HepG2 (cell line): ENCODE results near the gene SIGLEC1. TPM values are rescaled to one million over a fixed set of nuclear protein-coding genes. Genes with fewer than 3 reads are reported as not detected.
A peak's percentile ranks its signal among the peaks of the same experiment; 100 is the strongest.

Experiments used
- ATAC-seq: fragments of 200-7000 bp; cut with Tn5 transposase; 3 replicates; pipeline ENCODE4 v1.9.1; 2020; ENCODE audit warnings: mild to moderate bottlenecking, moderate library complexity
- BruUV-seq: library from RNA; stranded (reverse); fragments of 400-500 nt; replicated peaks from 2 replicates; lab custom pipeline; 2021; lab: Mats Ljungman, UMichigan
- CTCF ChIA-PET: fragments of 300-600 bp; formaldehyde crosslinking; extraction: SDS; loops from one replicate; lab custom pipeline; 2021; ENCODE audit warnings: low total read pairs, inconsistent platforms, low intra/inter-chr PET ratio; lab: Yijun Ruan, JAX
- POLR2A ChIA-PET: fragments of 350-600 bp; sonication (Branson Sonifier 250); formaldehyde crosslinking; loops from one replicate; lab custom pipeline; 2020; ENCODE audit warnings: antibody characterized with exemption, inconsistent platforms; lab: Yijun Ruan, JAX
- DNase-seq: peaks from one replicate; pipeline ENCODE4 v3.0.0-alpha.2; 2015; ENCODE audit warnings: low spot score
- FAIRE-seq: peaks from 3 replicates; lab custom pipeline; 2011; peaks lifted over from hg19 to GRCh38; lab: Jason Lieb, UNC
- H2AFZ ChIP-seq: one replicate; pipeline ENCODE4 v1.6.1; 2011; ENCODE audit warnings: low read length, inconsistent platforms
- H3K27ac ChIP-seq: fragments of 300-600 bp; 3 replicates; pipeline ENCODE4 v1.8.0; 2011; ENCODE audit warnings: mixed run types, mild to moderate bottlenecking, mixed read lengths, low read length, inconsistent platforms; ENCODE audit not compliant: insufficient read depth; ENCODE audit errors: extremely low read length
- H3K27me3 ChIP-seq, 2 experiments: fragments of 200-600 bp in 1 of 2; 2 replicates in 1 of 2; 3 replicates in 1 of 2; pipeline versions ENCODE4 v1.6.0 to v1.8.0; 2011; ENCODE audit warnings: low read length in 2 of 2, mild to moderate bottlenecking in 2 of 2, moderate library complexity in 2 of 2, inconsistent platforms in 1 of 2; ENCODE audit not compliant: insufficient read depth in 2 of 2, control insufficient read depth in 1 of 2
- H3K36me3 ChIP-seq, 2 experiments: fragments of 200-600 bp in 1 of 2; replicated peaks in 1 of 2; 2 replicates in 1 of 2; 3 replicates in 1 of 2; pipeline versions ENCODE4 v1.5.1 to v1.8.0; 2011; ENCODE audit warnings: low read length in 2 of 2, inconsistent platforms in 1 of 2; ENCODE audit not compliant: insufficient read depth in 2 of 2, control insufficient read depth in 1 of 2
- H3K4me1 ChIP-seq: 2 replicates; pipeline ENCODE4 v1.5.1; 2012; ENCODE audit warnings: low read length, inconsistent platforms; ENCODE audit not compliant: insufficient read depth
- H3K4me2 ChIP-seq: 2 replicates; pipeline ENCODE4 v1.6.0; 2011; ENCODE audit warnings: low read depth, low read length, inconsistent platforms
- H3K4me3 ChIP-seq, 3 experiments: fragments of 200-600 bp in 1 of 3; sonication (generic), shearing (Covaris generic) in 1 of 3; replicated peaks in 1 of 3; 2 replicates each; pipeline ENCODE4 v1.5.1; 2011 to 2016; ENCODE audit warnings: low read length in 3 of 3, inconsistent platforms in 2 of 3, low read depth in 2 of 3, mild to moderate bottlenecking in 2 of 3, control low read depth in 1 of 3, mixed read lengths in 1 of 3; ENCODE audit not compliant: insufficient read depth in 1 of 3
- H3K79me2 ChIP-seq: one replicate; pipeline ENCODE4 v1.6.1; 2011; ENCODE audit warnings: low read length, inconsistent platforms; ENCODE audit not compliant: insufficient read depth
- H3K9ac ChIP-seq: 2 replicates; pipeline ENCODE4 v1.6.0; 2011; ENCODE audit warnings: mild to moderate bottlenecking, low read depth, low read length, inconsistent platforms; ENCODE audit not compliant: insufficient read depth
- H3K9me3 ChIP-seq: 2 replicates; pipeline ENCODE4 v1.5.1; 2012; ENCODE audit warnings: mild to moderate bottlenecking, low read length
- H4K20me1 ChIP-seq: 2 replicates; pipeline ENCODE4 v1.6.0; 2011; ENCODE audit warnings: inconsistent platforms, mild to moderate bottlenecking, low read length, moderate library complexity; ENCODE audit not compliant: insufficient read depth
- GABPA ChIP-seq, 2 experiments: IDR thresholded peaks; 2 replicates each; pipeline ENCODE4 v1.6.1; 2011 to 2016; ENCODE audit warnings: low read depth in 2 of 2, low read length in 1 of 2, missing biosample characterization in 1 of 2, missing genetic modification characterization in 1 of 2
- NCOA1 ChIP-seq: sonication (generic); formaldehyde crosslinking; IDR thresholded peaks from 2 replicates; pipeline ENCODE4 v1.9.0; 2021; ENCODE audit warnings: missing genetic modification reagents
- NFKBIZ ChIP-seq: IDR thresholded peaks from 2 replicates; pipeline ENCODE4 v1.6.1; 2018; ENCODE audit warnings: missing genetic modification reagents, missing compliant biosample characterization
- SKI ChIP-seq: fragments of 450-650 bp; IDR thresholded peaks from one replicate; pipeline ENCODE4 v1.6.1; 2018; ENCODE audit warnings: mild to moderate bottlenecking; ENCODE audit not compliant: partially characterized antibody
- STAT5B ChIP-seq: sonication (generic); formaldehyde crosslinking; IDR thresholded peaks from 2 replicates; pipeline ENCODE4 v1.4.0; 2020; ENCODE audit warnings: missing genetic modification reagents
- ZNF619 ChIP-seq: sonication (generic); formaldehyde crosslinking; IDR thresholded peaks from 2 replicates; pipeline ENCODE4 v1.4.0; 2020; ENCODE audit warnings: mild to moderate bottlenecking, missing genetic modification reagents
- ZNF629 ChIP-seq: sonication (generic); formaldehyde crosslinking; conservative IDR thresholded peaks from 2 replicates; pipeline ENCODE4 v1.5.0; 2020; ENCODE audit warnings: missing genetic modification reagents
- WGBS: methylation state at CpG from one replicate; pipeline ENCODE4 v1.1.6; 2017; ENCODE audit warnings: low lambda C conversion rate; 5-methylcytosine and 5-hydroxymethylcytosine counted together
- in situ Hi-C: cut with HindIII; loops from 2 replicates; pipeline ENCODE4 v1.10.0; 2017; ENCODE audit warnings: low pct_unique_long_range_greater_than_20kb; ENCODE audit not compliant: extremely low pct_ligation_motif_present
- intact Hi-C: fragments of 100-400 bp; cut with micrococcal nuclease; formaldehyde crosslinking; loops from one replicate; pipeline ENCODE4 v1.10.0; 2022; ENCODE audit not compliant: unreplicated experiment
- polyA plus RNA-seq, 8 experiments: library from polyadenylated mRNA; depleted of rRNA in 3 of 8; stranded (reverse) in 7 of 8; unstranded in 1 of 8; fragments of >200 nt; fragmentation: Illumina TruSeq in 4 of 8; extraction: Trizol in 4 of 8; gene quantifications; 2 replicates each; pipeline versions ENCODE4 v1.2.1 to v1.2.3, GENCODE V29; 2011 to 2016; ENCODE audit warnings: low read depth in 4 of 8, missing spikeins in 1 of 8, mixed read lengths in 1 of 8; ENCODE audit not compliant: insufficient read depth in 1 of 8
- total RNA-seq, 5 experiments: library from RNA; depleted of rRNA; stranded (reverse); fragments of >200 nt; fragmentation: Illumina TruSeq; extraction: Trizol; gene quantifications; 2 replicates each; pipeline ENCODE4 v1.2.3, GENCODE V29; 2016; ENCODE audit warnings: low read depth in 1 of 5
- TF ChIP-seq, protein P1 (sequence below): sonication (generic); formaldehyde crosslinking; IDR thresholded peaks from 2 replicates; pipeline ENCODE4 v1.4.0; 2020; ENCODE audit warnings: mild to moderate bottlenecking, missing genetic modification reagents
- TF ChIP-seq, protein P2 (sequence below): sonication (generic); formaldehyde crosslinking; IDR thresholded peaks from 2 replicates; pipeline ENCODE4 v1.4.0; 2020; ENCODE audit warnings: missing genetic modification reagents, borderline replicate concordance

The SIGLEC1 gene
- total and polyA plus RNA-seq, 2 of the 13 experiments (the other 11 are each of a cell fraction or from before 2014, with no cell fraction given) = 0.01 TPM; not detected in 1

DNA sequence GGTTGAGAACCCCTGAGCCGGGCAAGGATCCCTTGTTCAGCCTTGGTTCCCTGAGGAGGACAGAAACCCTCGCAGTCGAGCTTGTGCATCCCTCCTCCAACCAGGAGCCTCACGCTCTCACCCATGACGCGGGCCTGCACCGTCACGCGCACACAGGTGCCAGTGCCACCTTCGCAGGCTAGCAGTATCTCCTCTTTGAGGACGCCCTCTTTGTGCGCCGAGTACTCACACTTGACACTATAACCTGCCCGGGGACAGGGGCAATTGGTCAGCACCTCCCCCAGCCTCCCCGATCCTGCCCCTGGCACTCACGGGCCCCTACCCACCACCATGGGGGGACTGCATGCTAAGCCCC, 41.9 kb upstream of the SIGLEC1 start:
- FAIRE-seq = no peak
- in situ Hi-C loops = no loop called here
- Histone ChIP-seq H3K27ac (no peak overlapping the region), H3K36me3 (peaks cover 29 to 33% of the 10 kb centered on the region in 2 experiments; a peak in 4 of 5 replicates), H3K4me1 (peaks cover 10% of the 10 kb centered on the region), H3K9ac (no peak overlapping the region), H4K20me1 (no peaks in the 10 kb centered on the region), H2AFZ (no peak overlapping the region), H3K4me3 (no peak overlapping the region), H3K27me3 (0 out of 5 replicates have a peak, but pooled peaks cover 0 to under 1% of the 10 kb centered on the region in 2 experiments), H3K79me2 (peaks cover 2% of the 10 kb centered on the region), H3K9me3 (no peaks in the 10 kb centered on the region), H3K4me2 (no peak overlapping the region)
- ATAC-seq = no peak
- intact Hi-C loops = no loop called here
- TF ChIP-seq NCOA1 (CRISPR knock-in tag) (no peak), ZNF619 (CRISPR knock-in tag) (no peak)
- BruUV-seq = no TSS peak
- ChIA-PET CTCF (no interaction called here), POLR2A (interaction anchor here (3.9 kb wide), 1 partner anchor 14 kb away, joined by 21 read pairs; the partner anchor contains the start of gene ADISSP)
- no peak for DNase-seq
- WGBS = 97% methylated on average over 16 of the region's 16 CpGs

DNA sequence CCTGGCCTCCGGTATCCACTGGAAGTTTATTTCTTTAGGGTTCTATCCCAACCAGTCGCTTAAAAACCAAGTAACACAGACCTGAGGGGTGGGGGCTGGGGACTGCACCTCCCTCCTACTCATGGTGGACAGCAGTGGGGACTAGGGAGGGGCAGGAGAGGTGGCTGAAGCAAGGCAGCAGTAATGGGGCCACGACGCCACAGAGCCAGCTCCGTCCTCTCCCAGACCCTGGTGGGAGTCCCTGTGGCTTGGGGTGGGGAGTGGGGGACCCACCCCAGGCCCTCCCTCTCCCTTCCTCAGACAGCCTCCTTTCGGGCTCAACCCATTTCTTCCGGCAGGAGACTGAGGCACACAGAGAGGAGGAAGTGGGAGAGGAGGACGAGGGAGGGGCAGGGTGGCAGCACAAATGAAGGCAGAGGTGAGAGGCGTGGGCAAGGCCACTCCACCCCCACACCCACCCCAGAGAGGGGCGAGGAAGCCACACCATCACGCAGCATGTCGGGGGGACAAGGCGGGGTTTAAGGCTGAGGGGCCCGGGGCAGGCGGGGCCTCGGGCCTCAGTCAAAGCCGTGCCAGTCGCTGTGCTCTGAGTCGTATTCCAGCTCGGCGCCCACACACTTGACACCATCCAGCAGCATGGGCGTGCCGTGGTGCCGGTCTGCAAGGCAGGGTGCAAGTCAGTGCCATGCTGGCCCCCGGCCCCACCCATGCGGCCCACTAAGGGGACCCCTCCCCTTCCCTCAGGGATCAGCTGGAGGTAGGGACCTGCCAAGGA, 41.3 kb upstream of the SIGLEC1 start:
- Histone ChIP-seq H4K20me1 (no peaks in the 10 kb centered on the region), H3K27me3 (peaks cover under 1 to 6% of the 10 kb centered on the region in 2 experiments; a peak in 2 of 5 replicates), H3K27ac (no peak overlapping the region), H3K4me3 (no peak overlapping the region), H3K9ac (no peak overlapping the region), H3K9me3 (no peaks in the 10 kb centered on the region), H3K79me2 (no peaks in the 10 kb centered on the region), H2AFZ (no peak overlapping the region), H3K4me1 (peaks cover 15% of the 10 kb centered on the region), H3K4me2 (no peak overlapping the region), H3K36me3 (peaks cover 26 to 27% of the 10 kb centered on the region in 2 experiments; a peak in 4 of 5 replicates)
- 95% methylated on average over 23 of the region's 26 CpGs for WGBS
- intact Hi-C loops = loop anchor here (1.0 to 2.0 kb wide), 4 partner anchors 15 to 102 kb away; partner anchors contain the start of gene SPEF1
- ATAC-seq = no peak
- ChIA-PET POLR2A (interaction anchor here (3.9 kb wide), 1 partner anchor 14 kb away, joined by 21 read pairs; the partner anchor contains the start of gene ADISSP), CTCF (interaction anchor here (0.6 to 1.7 kb wide), 10 partner anchors 13 to 331 kb away, joined by 3 to 9 read pairs (median 6); partner anchors contain the start of genes AP5S1 and SPEF1)
- BruUV-seq = TSS peak; percentile 35
- FAIRE-seq = no peak
- in situ Hi-C loops = no loop called here
- no peak for DNase-seq
- TF ChIP-seq ZNF629 (CRISPR knock-in tag) = peak; percentile 65
- TF ChIP-seq NFKBIZ = no peak
- TF ChIP-seq, protein P1, sequence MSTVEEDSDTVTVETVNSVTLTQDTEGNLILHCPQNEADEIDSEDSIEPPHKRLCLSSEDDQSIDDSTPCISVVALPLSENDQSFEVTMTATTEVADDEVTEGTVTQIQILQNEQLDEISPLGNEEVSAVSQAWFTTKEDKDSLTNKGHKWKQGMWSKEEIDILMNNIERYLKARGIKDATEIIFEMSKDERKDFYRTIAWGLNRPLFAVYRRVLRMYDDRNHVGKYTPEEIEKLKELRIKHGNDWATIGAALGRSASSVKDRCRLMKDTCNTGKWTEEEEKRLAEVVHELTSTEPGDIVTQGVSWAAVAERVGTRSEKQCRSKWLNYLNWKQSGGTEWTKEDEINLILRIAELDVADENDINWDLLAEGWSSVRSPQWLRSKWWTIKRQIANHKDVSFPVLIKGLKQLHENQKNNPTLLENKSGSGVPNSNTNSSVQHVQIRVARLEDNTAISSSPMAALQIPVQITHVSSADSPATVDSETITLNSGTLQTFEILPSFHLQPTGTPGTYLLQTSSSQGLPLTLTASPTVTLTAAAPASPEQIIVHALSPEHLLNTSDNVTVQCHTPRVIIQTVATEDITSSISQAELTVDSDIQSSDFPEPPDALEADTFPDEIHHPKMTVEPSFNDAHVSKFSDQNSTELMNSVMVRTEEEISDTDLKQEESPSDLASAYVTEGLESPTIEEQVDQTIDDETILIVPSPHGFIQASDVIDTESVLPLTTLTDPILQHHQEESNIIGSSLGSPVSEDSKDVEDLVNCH (CRISPR knock-in tag) = no peak
- TF ChIP-seq SKI = no peak
- no peak for TF ChIP-seq GABPA (IDR thresholded peaks at IDR 0.05; ENCODE audit: low read depth, low read length)
- no peak for TF ChIP-seq GABPA (CRISPR knock-in tag; IDR thresholded peaks at IDR 0.05; ENCODE audit: low read depth)
- TF ChIP-seq, protein P2, sequence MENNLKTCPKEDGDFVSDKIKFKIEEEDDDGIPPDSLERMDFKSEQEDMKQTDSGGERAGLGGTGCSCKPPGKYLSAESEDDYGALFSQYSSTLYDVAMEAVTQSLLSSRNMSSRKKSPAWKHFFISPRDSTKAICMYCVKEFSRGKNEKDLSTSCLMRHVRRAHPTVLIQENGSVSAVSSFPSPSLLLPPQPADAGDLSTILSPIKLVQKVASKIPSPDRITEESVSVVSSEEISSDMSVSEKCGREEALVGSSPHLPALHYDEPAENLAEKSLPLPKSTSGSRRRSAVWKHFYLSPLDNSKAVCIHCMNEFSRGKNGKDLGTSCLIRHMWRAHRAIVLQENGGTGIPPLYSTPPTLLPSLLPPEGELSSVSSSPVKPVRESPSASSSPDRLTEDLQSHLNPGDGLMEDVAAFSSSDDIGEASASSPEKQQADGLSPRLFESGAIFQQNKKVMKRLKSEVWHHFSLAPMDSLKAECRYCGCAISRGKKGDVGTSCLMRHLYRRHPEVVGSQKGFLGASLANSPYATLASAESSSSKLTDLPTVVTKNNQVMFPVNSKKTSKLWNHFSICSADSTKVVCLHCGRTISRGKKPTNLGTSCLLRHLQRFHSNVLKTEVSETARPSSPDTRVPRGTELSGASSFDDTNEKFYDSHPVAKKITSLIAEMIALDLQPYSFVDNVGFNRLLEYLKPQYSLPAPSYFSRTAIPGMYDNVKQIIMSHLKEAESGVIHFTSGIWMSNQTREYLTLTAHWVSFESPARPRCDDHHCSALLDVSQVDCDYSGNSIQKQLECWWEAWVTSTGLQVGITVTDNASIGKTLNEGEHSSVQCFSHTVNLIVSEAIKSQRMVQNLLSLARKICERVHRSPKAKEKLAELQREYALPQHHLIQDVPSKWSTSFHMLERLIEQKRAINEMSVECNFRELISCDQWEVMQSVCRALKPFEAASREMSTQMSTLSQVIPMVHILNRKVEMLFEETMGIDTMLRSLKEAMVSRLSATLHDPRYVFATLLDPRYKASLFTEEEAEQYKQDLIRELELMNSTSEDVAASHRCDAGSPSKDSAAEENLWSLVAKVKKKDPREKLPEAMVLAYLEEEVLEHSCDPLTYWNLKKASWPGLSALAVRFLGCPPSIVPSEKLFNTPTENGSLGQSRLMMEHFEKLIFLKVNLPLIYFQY (CRISPR knock-in tag) = no peak
- TF ChIP-seq STAT5B (CRISPR knock-in tag) = no peak
